NK-92 (cell line): ENCODE results near the gene AKR1C8.

Source experiments
- DNase-seq: peaks from one replicate; lab custom pipeline; 2025; ENCODE audit not compliant: unreplicated experiment; lab: John Stamatoyannopoulos, UW

AKR1C8 gene

GRCh38 chr10:5108658-5109416 is 76.1 kb downstream of the AKR1C8 start:
- no peak for DNase-seq

- DNase-seq, result no peak
Measured at GRCh38 chr10:5107860-5108526, 77.0 kb downstream of the AKR1C8 start.

- DNase-seq, result no peak
Measured at GRCh38 chr10:5106553-5106952, 78.4 kb downstream of the AKR1C8 start.

GRCh38 chr10:5105626-5106025 is 79.3 kb downstream of the AKR1C8 start:
- DNase-seq, result no peak
